Liver (tissue), 9 donors: Measurements from ENCODE around the gene CLEC16A. TPM values are rescaled to one million over a fixed set of nuclear protein-coding genes. Genes with fewer than 3 reads are reported as not detected.

ENCODE experiments used
- DNase-seq: peaks from one replicate; pipeline ENCODE4 v3.0.0-alpha.2; 2017; ENCODE audit warnings: low spot score
- H3K27ac ChIP-seq, 2 donors: one replicate each; pipeline ENCODE4 v1.7.0; 2013; ENCODE audit warnings: inconsistent platforms in 2 of 2, low read length in 2 of 2, control low read depth in 1 of 2, low read depth in 1 of 2, mild to moderate bottlenecking in 1 of 2
- H3K27me3 ChIP-seq, 4 donors: one replicate each; pipeline versions ENCODE4 v1.6.1 to v1.7.0; 2013; ENCODE audit warnings: low read length in 3 of 4, inconsistent platforms in 1 of 4, mild to moderate bottlenecking in 1 of 4, moderate library complexity in 1 of 4; ENCODE audit not compliant: control insufficient read depth in 4 of 4, insufficient read depth in 4 of 4
- H3K36me3 ChIP-seq, 4 donors: one replicate each; pipeline versions ENCODE4 v1.6.1 to v1.7.0; 2013; ENCODE audit warnings: low read length in 3 of 4, mild to moderate bottlenecking in 3 of 4, low read depth in 1 of 4, moderate library complexity in 1 of 4; ENCODE audit not compliant: control insufficient read depth in 4 of 4, insufficient read depth in 3 of 4
- H3K4me1 ChIP-seq, 4 donors: one replicate each; pipeline versions ENCODE4 v1.6.1 to v1.7.0; 2013; ENCODE audit warnings: low read length in 3 of 4, mild to moderate bottlenecking in 3 of 4, moderate library complexity in 1 of 4; ENCODE audit not compliant: control insufficient read depth in 4 of 4, insufficient read depth in 4 of 4
- H3K4me3 ChIP-seq, 3 donors: one replicate each; pipeline versions ENCODE4 v1.6.1 to v1.7.0; 2013; ENCODE audit warnings: low read length in 3 of 3, control low read depth in 1 of 3, low read depth in 1 of 3, mild to moderate bottlenecking in 1 of 3
- H3K9ac ChIP-seq, 2 donors: one replicate each; pipeline ENCODE4 v1.7.0; 2013; ENCODE audit warnings: low read length in 2 of 2, mild to moderate bottlenecking in 2 of 2, moderate library complexity in 2 of 2, control low read depth in 1 of 2, low read depth in 1 of 2
- H3K9me3 ChIP-seq, 4 donors: one replicate each; pipeline versions ENCODE4 v1.6.1 to v1.7.0; 2013; ENCODE audit warnings: low read length in 3 of 4; ENCODE audit not compliant: control insufficient read depth in 4 of 4
- CTCF ChIP-seq: fragments of 150-350 bp; IDR thresholded peaks from 2 replicates; pipeline ENCODE4 v1.5.1; 2017; ENCODE audit warnings: improper control_type of control experiment, low read depth, low read length; ENCODE audit not compliant: missing input control
- EGR1 ChIP-seq, 2 donors: IDR thresholded peaks; 2 replicates each; pipeline ENCODE4 v1.6.1; 2016 to 2018; ENCODE audit warnings: antibody characterized with exemption in 2 of 2, low read depth in 2 of 2
- FOXA1 ChIP-seq: IDR thresholded peaks from 2 replicates; pipeline ENCODE4 v1.6.1; 2016; ENCODE audit warnings: antibody characterized with exemption
- FOXA2 ChIP-seq: IDR thresholded peaks from 2 replicates; pipeline ENCODE4 v1.6.1; 2016; ENCODE audit warnings: antibody characterized with exemption
- GABPA ChIP-seq, 2 donors: IDR thresholded peaks in 1 of 2; conservative IDR thresholded peaks in 1 of 2; 2 replicates each; pipeline ENCODE4 v1.6.1; 2016; ENCODE audit warnings: antibody characterized with exemption in 2 of 2, mild to moderate bottlenecking in 1 of 2, moderate library complexity in 1 of 2
- HNF4G ChIP-seq: IDR thresholded peaks from 2 replicates; pipeline ENCODE4 v1.6.1; 2016; ENCODE audit warnings: antibody characterized with exemption
- JUND ChIP-seq, 2 donors: IDR thresholded peaks; 2 replicates each; pipeline ENCODE4 v1.6.1; 2016; ENCODE audit warnings: antibody characterized with exemption in 2 of 2
- MAX ChIP-seq: IDR thresholded peaks from 2 replicates; pipeline ENCODE4 v1.6.1; 2016; ENCODE audit warnings: antibody characterized with exemption
- NR2F2 ChIP-seq: IDR thresholded peaks from 2 replicates; pipeline ENCODE4 v1.6.1; 2016; ENCODE audit warnings: antibody characterized with exemption
- RAD21 ChIP-seq, 2 donors: IDR thresholded peaks; 2 replicates each; pipeline ENCODE4 v1.6.1; 2016; ENCODE audit warnings: antibody characterized with exemption in 2 of 2, mild to moderate bottlenecking in 2 of 2
- REST ChIP-seq: IDR thresholded peaks from 2 replicates; pipeline ENCODE4 v1.6.1; 2016; ENCODE audit warnings: antibody characterized with exemption, mild to moderate bottlenecking
- RXRA ChIP-seq, 2 donors: IDR thresholded peaks; 2 replicates each; pipeline ENCODE4 v1.6.1; 2017 to 2018; ENCODE audit warnings: antibody characterized with exemption in 2 of 2, mild to moderate bottlenecking in 1 of 2
- SP1 ChIP-seq: IDR thresholded peaks from 2 replicates; pipeline ENCODE4 v1.6.1; 2018; ENCODE audit warnings: antibody characterized with exemption, mild to moderate bottlenecking
- TAF1 ChIP-seq: conservative IDR thresholded peaks from 2 replicates; pipeline ENCODE4 v1.6.1; 2016; ENCODE audit warnings: antibody characterized with exemption, mild to moderate bottlenecking
- YY1 ChIP-seq: IDR thresholded peaks from 2 replicates; pipeline ENCODE4 v1.6.1; 2016; ENCODE audit warnings: antibody characterized with exemption, mild to moderate bottlenecking
- WGBS: extraction: QIAGEN DNeasy Blood & Tissue Kit; methylation state at CpG from one replicate; pipeline ENCODE4 v1.1.7; 2013; 5-methylcytosine and 5-hydroxymethylcytosine counted together
- polyA plus RNA-seq, 2 donors: library from polyadenylated mRNA; stranded (reverse) in 1 of 2; unstranded in 1 of 2; fragments of 200-250 nt in 1 of 2; fragments of >200 nt in 1 of 2; fragmentation: Nextera tagmentation in 1 of 2; extraction: Ambion mirVana in 1 of 2; gene quantifications; one replicate each; pipeline versions ENCODE4 v1.2.1 to v1.2.3, GENCODE V29; 2013 to 2015
- total RNA-seq, 2 donors: library from RNA; depleted of rRNA; stranded (reverse); fragments of >200 nt; gene quantifications; one replicate each; pipeline ENCODE4 v1.2.3, GENCODE V29; 2014
- TF ChIP-seq, protein P1 (sequence below): IDR thresholded peaks from 2 replicates; pipeline ENCODE4 v1.6.1; 2016; ENCODE audit warnings: antibody characterized with exemption
- TF ChIP-seq, protein P2 (sequence below): IDR thresholded peaks from 2 replicates; pipeline ENCODE4 v1.6.1; 2016; ENCODE audit warnings: antibody characterized with exemption
- donor health status: healthy.
- donor health status: healthy.
- donor health status: healthy.
- donor health status: healthy.
- donor health status: healthy.

Gene CLEC16A
- total and polyA plus RNA-seq, 4 donors: 9.7 to 23.0 (median 17.4) TPM

- Histone ChIP-seq H3K4me3 (no peak overlapping the region), H3K27ac (no peak overlapping the region), H3K9me3 (no peaks in the 10 kb centered on the region), H3K36me3 (peaks cover 5 to 29% (median 11%) of the 10 kb centered on the region in 4 donors), H3K9ac (no peak overlapping the region), H3K27me3 (no peaks in the 10 kb centered on the region), H3K4me1 (no peaks in the 10 kb centered on the region)
- WGBS: 93% methylated on average over 4 of the region's 4 CpGs
- DNase-seq: no peak
- TF ChIP-seq GABPA (IDR thresholded peaks at IDR 0.05 in 1 of 2, conservative IDR thresholded peaks at IDR 0.05 in 1 of 2) (no peak), EGR1 (IDR thresholded peaks at IDR 0.05; ENCODE audit: low read depth in 2 of 2) (no peak), TAF1 (no peak), REST (no peak), FOXA1 (no peak), RXRA (IDR thresholded peaks at IDR 0.05) (no peak), CTCF (no peak), MAX (no peak), NR2F2 (no peak), YY1 (no peak), FOXA2 (no peak), HNF4G (no peak), RAD21 (IDR thresholded peaks at IDR 0.05) (no peak), SP1 (no peak)
- TF ChIP-seq, protein P1, sequence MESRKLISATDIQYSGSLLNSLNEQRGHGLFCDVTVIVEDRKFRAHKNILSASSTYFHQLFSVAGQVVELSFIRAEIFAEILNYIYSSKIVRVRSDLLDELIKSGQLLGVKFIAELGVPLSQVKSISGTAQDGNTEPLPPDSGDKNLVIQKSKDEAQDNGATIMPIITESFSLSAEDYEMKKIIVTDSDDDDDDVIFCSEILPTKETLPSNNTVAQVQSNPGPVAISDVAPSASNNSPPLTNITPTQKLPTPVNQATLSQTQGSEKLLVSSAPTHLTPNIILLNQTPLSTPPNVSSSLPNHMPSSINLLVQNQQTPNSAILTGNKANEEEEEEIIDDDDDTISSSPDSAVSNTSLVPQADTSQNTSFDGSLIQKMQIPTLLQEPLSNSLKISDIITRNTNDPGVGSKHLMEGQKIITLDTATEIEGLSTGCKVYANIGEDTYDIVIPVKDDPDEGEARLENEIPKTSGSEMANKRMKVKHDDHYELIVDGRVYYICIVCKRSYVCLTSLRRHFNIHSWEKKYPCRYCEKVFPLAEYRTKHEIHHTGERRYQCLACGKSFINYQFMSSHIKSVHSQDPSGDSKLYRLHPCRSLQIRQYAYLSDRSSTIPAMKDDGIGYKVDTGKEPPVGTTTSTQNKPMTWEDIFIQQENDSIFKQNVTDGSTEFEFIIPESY: no peak
- TF ChIP-seq, protein P2, sequence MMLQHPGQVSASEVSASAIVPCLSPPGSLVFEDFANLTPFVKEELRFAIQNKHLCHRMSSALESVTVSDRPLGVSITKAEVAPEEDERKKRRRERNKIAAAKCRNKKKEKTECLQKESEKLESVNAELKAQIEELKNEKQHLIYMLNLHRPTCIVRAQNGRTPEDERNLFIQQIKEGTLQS: no peak
Measured at GRCh38 chr16:10992112-10992511, 47.7 kb downstream of the CLEC16A start.

GRCh38 chr16:10992797-10993196 is 48.4 kb downstream of the CLEC16A start:
- Histone ChIP-seq H3K27ac (no peak overlapping the region), H3K4me1 (no peaks in the 10 kb centered on the region), H3K27me3 (no peaks in the 10 kb centered on the region), H3K9me3 (no peaks in the 10 kb centered on the region), H3K4me3 (no peak overlapping the region), H3K36me3 (peaks cover 5 to 31% (median 11%) of the 10 kb centered on the region in 4 donors), H3K9ac (no peak overlapping the region)
- no peak for DNase-seq
- WGBS: 92% methylated on average over 5 of the region's 5 CpGs
- no peak for TF ChIP-seq JUND (IDR thresholded peaks at IDR 0.05)
- no peak for TF ChIP-seq GABPA (IDR thresholded peaks at IDR 0.05 in 1 of 2, conservative IDR thresholded peaks at IDR 0.05 in 1 of 2)
- no peak for TF ChIP-seq REST
- no peak for TF ChIP-seq EGR1 (IDR thresholded peaks at IDR 0.05; ENCODE audit: low read depth in 2 of 2)
- TF ChIP-seq RXRA (IDR thresholded peaks at IDR 0.05): no peak
- no peak for TF ChIP-seq CTCF
- TF ChIP-seq FOXA2: no peak
- no peak for TF ChIP-seq TAF1
- TF ChIP-seq HNF4G: no peak
- TF ChIP-seq, protein P2: no peak
